Stimulated activated CD4-positive, alpha-beta T cell treated with anti-CD3 and anti-CD28 coated beads, Interleukin-4, amount 100 ng/mL, for 48 hours (primary cell): Measurements from ENCODE around the gene NELFE.
"Not testable (repeated sequence)": the region's sequence is repeated elsewhere in the genome, so short reads cannot be mapped to it uniquely, and the experiment has no call there.

ENCODE experiments used
- DNase-seq, 2 donors: peaks; one replicate each; pipeline ENCODE4 v3.0.0-alpha.2; 2020; ENCODE audit warnings: low read depth in 2 of 2

Gene NELFE

DNA sequence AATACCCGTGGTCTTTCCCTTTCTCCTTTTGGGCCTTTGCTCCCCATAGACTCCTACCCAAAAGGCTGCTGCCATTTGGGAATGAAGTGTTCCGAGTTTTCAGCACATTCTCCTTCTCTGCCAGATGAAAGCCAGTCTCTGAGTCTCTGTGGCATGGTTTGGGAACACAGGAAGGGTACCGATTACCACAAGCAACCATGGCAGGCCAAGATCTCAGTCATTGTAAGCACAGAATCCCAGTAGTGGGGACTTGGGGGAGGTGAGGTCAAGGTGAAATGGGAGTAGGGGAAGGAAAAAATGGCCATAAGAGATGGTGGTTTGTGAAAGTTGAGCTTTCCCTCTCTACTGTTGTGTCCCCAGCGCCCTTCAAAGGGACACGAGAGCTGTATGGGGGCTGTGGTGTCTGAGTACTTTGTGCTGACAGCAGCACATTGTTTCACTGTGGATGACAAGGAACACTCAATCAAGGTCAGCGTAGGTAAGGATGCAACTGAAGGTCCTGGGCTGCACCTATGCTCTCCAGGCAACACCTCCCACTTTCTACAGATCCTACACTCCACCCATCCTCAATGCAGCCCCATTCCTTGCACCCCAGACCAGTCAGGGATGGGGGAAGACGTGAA is 8.7 kb downstream of the NELFE start:
- DNase-seq: no peak

DNA sequence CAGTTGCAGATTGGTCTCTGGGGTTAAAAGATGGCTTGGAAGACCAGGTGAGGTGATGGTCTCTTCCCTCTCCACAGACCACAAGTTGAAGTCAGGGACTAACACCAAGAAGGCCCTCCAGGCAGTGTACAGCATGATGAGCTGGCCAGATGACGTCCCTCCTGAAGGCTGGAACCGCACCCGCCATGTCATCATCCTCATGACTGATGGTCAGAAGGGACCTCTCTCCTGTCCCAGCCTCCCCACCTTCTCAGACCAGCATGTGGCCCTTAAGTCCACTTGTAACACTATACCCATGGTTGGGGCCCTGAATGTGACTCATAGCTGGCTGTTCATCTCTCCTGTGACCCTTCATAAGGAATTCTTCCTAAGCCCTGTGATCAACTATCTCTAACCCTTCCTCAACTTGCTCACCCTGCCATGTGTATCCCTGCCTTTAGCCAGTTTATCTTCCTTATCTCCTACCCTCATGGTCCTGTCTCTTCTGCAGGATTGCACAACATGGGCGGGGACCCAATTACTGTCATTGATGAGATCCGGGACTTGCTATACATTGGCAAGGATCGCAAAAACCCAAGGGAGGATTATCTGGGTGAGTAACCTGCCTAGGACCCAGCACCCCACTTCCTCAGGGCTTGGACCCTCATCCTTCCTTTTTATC is 9.9 kb downstream of the NELFE start:
- no peak for DNase-seq

- DNase-seq: no peak
Measured at GRCh38 chr6:31948306-31948705, 10.5 kb downstream of the NELFE start.

DNA sequence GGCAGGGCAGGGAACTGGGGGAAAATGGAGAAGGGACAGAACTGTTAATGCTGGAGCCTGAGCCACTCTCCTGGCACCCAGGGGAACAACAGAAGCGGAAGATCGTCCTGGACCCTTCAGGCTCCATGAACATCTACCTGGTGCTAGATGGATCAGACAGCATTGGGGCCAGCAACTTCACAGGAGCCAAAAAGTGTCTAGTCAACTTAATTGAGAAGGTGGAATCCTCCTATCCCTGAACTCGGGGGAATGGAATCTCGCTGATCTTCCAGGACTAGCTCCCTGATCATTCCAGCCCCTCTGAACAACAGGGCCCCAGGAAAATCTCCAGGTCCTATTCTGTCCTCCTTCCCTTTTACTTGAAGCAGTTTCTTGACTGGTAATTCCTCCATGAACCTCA is 10.9 kb downstream of the NELFE start:
- DNase-seq: no peak

- DNase-seq: no peak
Measured at GRCh38 chr6:31947070-31947675, 11.6 kb downstream of the NELFE start.

GRCh38 chr6:31946370-31946885 is 12.3 kb downstream of the NELFE start:
- DNase-seq: no peak

DNA sequence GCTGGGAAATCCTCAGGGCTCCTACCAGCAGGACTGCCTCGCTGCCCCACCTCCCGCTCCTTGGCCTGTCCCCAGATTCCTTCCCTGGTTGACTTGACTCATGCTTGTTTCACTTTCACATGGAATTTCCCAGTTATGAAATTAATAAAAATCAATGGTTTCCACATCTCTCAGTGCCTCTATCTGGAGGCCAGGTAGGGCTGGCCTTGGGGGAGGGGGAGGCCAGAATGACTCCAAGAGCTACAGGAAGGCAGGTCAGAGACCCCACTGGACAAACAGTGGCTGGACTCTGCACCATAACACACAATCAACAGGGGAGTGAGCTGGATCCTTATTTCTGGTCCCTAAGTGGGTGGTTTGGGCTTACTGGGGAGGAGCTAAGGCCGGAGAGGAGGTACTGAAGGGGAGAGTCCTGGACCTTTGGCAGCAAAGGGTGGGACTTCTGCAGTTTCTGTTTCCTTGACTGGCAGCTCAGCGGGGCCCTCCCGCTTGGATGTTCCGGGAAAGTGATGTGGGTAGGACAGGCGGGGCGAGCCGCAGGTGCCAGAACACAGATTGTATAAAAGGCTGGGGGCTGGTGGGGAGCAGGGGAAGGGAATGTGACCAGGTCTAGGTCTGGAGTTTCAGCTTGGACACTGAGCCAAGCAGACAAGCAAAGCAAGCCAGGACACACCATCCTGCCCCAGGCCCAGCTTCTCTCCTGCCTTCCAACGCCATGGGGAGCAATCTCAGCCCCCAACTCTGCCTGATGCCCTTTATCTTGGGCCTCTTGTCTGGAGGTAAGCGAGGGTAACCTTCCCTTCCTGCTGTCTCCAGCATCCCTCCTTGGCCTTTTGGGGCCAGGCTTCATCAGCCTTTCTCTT is 13.0 kb downstream of the NELFE start, which contains the start of gene CFB:
CFB (plus strand) TSS at position 589 of the 863 bp plus-strand sequence; CDS start at position 716, 127 bp downstream.
- no peak for DNase-seq

DNA sequence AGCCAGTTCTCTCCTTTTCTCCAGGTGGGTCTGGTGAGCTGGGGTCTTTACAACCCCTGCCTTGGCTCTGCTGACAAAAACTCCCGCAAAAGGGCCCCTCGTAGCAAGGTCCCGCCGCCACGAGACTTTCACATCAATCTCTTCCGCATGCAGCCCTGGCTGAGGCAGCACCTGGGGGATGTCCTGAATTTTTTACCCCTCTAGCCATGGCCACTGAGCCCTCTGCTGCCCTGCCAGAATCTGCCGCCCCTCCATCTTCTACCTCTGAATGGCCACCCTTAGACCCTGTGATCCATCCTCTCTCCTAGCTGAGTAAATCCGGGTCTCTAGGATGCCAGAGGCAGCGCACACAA is 13.6 kb downstream of the NELFE start:
- no peak for DNase-seq

- DNase-seq: no peak
Measured at GRCh38 chr6:31943742-31944141, 15.0 kb downstream of the NELFE start.

DNA sequence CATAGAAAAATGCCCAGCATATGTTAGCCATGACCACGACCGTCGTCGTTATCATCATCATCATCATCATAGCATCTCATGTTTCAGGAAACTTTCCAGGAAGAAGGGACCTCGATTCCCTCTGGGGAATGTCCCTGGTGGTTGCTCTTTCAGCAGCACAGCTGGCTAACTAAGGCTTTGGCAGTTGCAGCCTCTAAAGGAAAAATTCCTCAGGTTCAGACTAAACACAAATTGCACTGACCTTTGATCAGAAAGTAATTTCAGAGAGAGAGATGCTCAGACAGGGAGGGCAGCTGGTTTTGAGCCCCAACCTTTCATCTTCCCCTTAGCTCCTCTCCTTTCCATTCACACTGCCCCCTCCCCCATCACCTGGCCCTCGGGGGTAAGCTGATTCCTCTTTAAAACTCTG is 18.5 kb downstream of the NELFE start:
- no peak for DNase-seq

DNA sequence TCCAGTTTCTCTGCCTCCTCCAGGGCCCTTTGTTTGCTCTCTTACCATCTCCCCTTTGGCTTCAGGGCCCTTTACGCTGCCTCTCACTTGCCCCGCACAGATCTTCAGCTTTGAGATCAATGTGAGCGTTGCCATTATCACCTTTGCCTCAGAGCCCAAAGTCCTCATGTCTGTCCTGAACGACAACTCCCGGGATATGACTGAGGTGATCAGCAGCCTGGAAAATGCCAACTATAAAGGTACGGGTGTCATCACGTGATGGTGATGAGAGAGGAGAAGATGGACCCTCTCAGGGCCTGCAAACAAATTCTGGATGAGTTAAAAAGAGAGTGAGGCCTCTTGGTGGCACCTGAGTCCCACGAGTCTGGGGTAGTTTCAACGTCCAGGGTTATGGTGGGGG is 22.9 kb downstream of the NELFE start:
- no peak for DNase-seq

DNA sequence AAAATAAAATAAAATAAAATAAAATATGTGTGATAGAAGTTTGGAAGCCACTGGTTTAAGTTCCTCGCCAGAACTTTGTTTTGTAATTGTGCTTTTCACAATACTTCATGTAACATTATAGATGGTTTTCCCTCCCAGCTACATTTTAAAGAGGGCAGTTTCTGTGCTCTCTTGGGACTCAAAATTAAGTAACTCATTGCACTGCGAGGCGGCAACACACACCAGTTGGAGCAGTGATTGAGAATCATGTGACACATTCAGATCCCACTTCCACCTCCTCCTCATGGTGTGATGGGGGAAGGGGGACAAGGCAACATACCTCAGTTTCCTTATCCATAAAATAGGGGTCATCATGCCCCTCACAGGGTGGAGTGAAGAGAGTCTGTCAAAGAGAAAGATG is 23.8 kb downstream of the NELFE start:
- no peak for DNase-seq

DNA sequence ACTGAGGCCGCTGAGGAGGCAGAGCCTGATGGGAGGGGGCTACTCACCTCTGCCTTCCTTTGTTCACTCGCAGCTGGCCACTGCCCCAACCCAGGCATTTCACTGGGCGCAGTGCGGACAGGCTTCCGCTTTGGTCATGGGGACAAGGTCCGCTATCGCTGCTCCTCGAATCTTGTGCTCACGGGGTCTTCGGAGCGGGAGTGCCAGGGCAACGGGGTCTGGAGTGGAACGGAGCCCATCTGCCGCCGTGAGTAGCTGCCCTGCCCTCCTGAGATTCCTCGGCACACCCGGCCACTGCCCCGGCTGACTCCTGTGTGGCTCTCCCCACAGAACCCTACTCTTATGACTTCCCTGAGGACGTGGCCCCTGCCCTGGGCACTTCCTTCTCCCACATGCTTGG is 25.2 kb downstream of the NELFE start:
- no peak for DNase-seq

- not testable (repeated sequence) for DNase-seq
Measured at GRCh38 chr6:31932137-31932536, 26.6 kb downstream of the NELFE start.

- no peak for DNase-seq
Measured at GRCh38 chr6:31930962-31931361, 27.8 kb downstream of the NELFE start.

DNA sequence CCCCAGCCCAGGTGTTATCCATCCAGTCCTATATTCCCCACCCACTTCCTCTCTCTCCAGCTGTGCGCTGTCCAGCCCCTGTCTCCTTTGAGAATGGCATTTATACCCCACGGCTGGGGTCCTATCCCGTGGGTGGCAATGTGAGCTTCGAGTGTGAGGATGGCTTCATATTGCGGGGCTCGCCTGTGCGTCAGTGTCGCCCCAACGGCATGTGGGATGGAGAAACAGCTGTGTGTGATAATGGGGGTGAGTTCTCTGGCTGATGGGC is 30.2 kb downstream of the NELFE start:
- DNase-seq: no peak

DNA sequence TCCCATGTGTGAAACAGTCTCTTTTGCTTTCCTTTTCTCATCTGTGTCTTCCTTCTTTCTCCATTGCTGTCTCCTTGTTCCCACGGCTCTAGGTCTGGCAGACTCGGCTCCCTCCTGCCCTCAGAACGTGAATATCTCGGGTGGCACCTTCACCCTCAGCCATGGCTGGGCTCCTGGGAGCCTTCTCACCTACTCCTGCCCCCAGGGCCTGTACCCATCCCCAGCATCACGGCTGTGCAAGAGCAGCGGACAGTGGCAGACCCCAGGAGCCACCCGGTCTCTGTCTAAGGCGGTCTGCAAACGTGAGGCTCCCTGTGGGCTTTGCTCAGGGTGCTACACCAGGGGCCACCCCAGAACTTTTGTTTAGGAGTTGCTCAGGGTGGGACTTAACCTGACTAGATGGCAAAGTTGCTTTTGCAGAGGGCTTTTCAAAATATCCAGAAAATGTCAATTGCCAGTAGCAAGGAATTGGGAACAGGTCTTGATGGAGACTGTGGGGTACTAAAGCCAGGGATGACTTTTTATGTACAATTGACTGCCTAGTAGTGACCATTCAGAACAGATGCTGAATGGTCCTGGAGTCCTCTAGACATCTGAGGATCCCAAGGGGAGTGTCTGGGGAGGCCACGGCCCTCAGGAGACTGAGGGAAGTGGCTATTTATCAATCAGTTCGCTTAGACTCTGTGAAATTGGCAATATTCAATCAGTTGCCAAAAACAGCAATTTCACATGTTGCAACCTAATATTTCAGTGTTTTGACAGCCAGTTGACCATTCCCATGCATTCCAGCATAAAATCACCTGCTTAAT is 30.7 kb downstream of the NELFE start:
- no peak for DNase-seq

GRCh38 chr6:31927242-31927862 is 31.4 kb downstream of the NELFE start, which contains the start of gene C2:
TSS of gene C2 (plus strand) at chr6:31927717. CDS start at chr6:31927753, 36 bp downstream.
- no peak for DNase-seq

DNA sequence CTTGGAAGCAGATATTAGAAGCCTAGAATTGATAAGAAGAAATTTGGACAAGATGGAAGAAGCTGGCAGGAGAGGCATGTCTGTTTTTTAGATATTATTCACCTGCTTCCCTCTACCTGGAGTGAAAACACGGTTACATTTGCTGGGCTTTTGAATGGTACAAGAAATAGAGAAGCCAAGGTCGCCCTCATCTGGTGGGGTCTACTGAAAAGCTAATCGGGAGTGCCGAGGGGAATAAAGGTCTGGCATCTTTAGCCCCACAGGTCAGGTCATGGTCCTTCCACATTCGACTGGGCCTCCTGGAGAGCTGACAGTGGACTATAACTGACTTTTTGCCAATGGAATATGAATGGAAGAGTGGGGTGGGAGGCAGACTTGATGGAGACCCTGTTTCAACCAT is 35.8 kb downstream of the NELFE start:
- no peak for DNase-seq

DNA sequence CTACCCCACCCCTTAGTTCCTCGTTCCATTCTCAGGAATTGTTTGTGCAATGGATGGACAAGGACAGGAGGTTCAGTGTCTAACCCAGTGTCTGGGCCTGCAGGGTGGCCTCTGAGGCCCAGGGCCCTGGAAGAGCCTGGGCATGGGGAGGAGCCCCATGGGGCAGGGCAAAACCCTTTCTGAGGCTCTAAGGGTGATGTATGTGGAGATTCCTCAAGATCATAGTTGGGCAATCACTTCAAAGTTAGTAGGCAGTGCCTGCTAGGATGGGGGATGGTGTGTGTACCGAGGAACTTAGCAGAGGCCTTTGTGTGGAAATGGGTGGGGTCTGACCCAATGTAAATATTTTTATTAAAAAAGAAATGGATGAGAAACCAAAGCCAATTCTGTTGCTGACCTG is 38.0 kb downstream of the NELFE start:
- DNase-seq: no peak
